Kidney epithelial cell (primary cell): Measurements from ENCODE around the gene RPS6KA5. TPM values are rescaled to one million over a fixed set of nuclear protein-coding genes. Genes with fewer than 3 reads are reported as not detected.

Experiments used
- DNase-seq: peaks from one replicate; pipeline ENCODE4 v3.0.0-alpha.2; 2010; ENCODE audit warnings: low read depth
- H3K27me3 ChIP-seq: 2 replicates; pipeline ENCODE4 v1.6.0; 2011; ENCODE audit warnings: low read length; ENCODE audit not compliant: control insufficient read depth, insufficient read depth
- H3K36me3 ChIP-seq: 2 replicates; pipeline ENCODE4 v1.5.1; 2011; ENCODE audit warnings: low read length; ENCODE audit not compliant: control insufficient read depth, insufficient read depth
- H3K4me3 ChIP-seq: 2 replicates; pipeline ENCODE4 v1.5.1; 2011; ENCODE audit warnings: low read depth, mild to moderate bottlenecking, control low read depth, low read length
- total RNA-seq: library from RNA; depleted of rRNA; stranded (reverse); fragments of >200 nt; gene quantifications from 2 replicates; pipeline ENCODE4 v1.2.3, GENCODE V29; 2015
- TF ChIP-seq, protein P1 (sequence below): IDR thresholded peaks from 2 replicates; pipeline ENCODE4 v1.5.1; 2011; ENCODE audit warnings: mild to moderate bottlenecking, moderate library complexity, low read length, control low read depth, inconsistent platforms; ENCODE audit not compliant: insufficient read depth, poor library complexity, severe bottlenecking

Gene RPS6KA5
- total RNA-seq, 1 donor from 2014 or later, result 3.7 TPM

DNA sequence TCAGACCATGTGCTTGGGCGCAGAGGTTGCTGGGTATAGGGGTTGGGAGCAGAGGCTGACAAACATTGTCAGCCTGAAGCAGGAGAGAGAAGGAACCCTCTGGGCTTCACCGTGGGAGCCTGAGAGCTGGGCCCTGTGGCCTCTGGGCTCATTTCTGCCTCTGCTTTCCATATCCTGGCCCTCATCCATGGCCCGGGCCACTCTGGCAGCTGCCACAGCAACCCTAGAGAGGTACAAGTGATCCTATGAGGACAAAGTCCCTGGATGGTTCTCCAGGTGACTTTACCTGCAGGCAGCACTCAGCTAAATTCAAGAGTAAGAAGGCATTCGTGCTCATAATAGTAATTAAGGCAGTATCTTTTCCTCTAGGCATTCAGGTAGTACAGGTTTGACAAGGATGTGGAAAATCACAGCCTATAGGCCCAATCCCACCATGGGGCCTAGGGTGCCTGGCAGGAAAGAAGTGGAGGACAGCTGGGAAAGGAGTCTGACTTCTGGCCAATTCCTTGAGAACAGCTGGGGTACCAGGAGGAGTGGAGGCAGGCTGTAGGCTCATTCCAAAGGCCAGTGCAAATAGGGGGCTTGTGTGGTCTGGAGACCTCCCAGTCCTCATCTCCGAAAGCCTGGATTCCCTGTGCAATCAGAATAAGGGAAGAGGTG is 240.6 kb downstream of the RPS6KA5 start:
- Histone ChIP-seq H3K36me3 (no peaks in the 10 kb centered on the region), H3K27me3 (no peaks in the 10 kb centered on the region), H3K4me3 (no peak overlapping the region)
- DNase-seq, result no peak
- TF ChIP-seq, protein P1, sequence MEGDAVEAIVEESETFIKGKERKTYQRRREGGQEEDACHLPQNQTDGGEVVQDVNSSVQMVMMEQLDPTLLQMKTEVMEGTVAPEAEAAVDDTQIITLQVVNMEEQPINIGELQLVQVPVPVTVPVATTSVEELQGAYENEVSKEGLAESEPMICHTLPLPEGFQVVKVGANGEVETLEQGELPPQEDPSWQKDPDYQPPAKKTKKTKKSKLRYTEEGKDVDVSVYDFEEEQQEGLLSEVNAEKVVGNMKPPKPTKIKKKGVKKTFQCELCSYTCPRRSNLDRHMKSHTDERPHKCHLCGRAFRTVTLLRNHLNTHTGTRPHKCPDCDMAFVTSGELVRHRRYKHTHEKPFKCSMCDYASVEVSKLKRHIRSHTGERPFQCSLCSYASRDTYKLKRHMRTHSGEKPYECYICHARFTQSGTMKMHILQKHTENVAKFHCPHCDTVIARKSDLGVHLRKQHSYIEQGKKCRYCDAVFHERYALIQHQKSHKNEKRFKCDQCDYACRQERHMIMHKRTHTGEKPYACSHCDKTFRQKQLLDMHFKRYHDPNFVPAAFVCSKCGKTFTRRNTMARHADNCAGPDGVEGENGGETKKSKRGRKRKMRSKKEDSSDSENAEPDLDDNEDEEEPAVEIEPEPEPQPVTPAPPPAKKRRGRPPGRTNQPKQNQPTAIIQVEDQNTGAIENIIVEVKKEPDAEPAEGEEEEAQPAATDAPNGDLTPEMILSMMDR, result no peak

DNA sequence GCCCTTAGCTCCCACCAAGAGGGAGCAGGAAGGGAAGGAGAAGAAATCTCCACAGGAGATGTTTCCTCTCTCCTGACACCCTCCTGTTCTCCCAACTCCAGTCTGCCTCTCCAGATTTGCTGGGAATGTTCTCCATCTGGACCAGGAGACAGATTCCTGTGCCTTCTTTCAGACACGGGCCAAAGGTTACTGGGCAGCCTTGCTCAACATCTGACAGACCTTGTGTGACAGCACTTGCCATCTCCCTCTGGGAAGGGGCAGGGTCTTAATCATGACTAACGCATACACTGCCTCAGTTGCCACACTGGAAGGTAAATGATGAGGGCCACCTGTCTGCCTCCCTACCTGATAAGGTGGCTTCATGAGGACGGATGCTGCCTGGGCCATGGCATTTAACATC is 241.7 kb downstream of the RPS6KA5 start:
- Histone ChIP-seq H3K4me3 (no peak overlapping the region), H3K27me3 (no peaks in the 10 kb centered on the region), H3K36me3 (no peaks in the 10 kb centered on the region)
- TF ChIP-seq, protein P1, result no peak
- DNase-seq, result no peak

DNA sequence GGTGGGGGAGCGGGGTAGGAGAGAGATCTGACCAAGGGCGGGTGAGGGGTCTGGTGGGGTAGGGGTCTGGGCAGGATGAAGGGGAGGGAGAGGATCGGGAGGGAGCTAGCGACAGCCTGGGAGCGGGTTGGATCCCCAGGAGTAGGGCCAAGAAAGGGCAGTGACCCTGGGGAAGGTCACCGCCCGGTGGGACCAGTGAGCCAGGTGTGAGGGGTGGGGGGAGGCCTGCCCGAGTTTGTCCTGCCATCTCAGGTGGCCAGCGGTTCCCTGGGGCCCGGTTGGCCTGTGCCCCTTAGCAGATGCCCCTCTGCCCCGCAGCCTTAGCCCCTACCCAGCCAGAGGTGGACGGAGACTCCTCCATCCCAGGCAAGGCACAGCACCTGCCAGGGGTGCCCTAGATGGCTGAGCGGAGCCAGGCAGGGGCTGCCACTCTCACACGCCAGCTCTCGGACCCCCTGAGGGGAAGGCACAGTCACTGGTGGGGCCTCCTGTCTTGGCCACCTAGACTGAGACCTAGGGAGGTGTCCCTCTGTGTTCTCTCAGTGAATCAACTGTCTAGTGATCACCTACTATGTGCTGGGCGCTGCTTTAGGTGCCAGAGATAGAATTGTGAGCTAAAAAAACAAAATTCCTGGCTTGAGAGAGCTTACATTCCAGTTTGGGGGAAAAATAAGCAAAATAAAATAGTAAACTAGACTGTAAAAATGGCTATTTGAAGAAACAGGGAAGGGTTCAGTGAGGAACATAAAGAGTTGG is 243.6 kb downstream of the RPS6KA5 start:
- TF ChIP-seq, protein P1, result no peak
- DNase-seq, result no peak

DNA sequence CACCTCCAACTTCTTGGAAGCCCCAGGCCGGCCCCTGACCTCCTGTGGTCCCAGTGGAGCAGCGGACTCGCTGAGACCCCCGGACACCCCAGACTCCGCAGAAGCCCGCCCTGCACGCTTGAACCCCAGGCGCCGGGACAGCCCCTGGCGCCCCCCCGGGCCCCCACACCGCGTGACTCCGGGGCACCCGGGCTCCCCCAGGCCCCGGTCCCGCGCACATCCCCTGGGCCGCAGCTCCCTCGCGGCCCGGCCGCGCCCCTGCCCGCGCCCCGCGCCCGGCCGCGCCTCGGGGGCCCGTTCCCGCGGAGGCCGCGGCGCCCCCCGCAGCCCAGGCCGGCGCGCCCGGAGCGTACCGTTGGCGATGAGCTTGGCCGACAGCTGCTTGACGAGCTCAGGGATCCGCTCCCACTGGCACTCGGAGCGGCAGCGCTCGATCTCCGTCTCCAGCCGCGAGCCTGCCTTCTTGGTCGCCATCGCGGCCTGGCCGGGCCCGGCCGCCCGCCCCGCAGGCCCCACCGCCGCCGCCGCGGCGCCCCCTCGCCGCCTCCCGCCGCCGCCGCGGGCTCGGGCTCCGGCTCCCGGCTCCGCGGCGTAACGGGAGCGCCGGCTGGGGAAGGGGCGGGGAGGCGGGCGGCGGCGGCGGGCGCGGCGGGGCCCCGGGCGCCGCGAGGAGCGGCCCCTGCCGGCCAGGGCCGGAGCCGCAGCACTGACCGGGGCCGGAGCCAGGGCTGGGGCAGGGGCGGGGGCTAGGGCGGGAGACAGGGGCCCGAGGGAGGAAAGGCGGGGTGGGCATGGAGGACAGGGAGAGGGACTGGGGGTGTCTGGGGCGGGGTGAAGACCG is 244.4 kb downstream of the RPS6KA5 start, which contains the start of gene TTC7B:
TTC7B (minus strand) TSS at position 609 of the 841 bp plus-strand sequence; CDS start at position 474, 135 bp downstream.
- Histone ChIP-seq H3K4me3 (peak within 1 kb of the TSS; percentile 78), H3K27me3 (no peaks in the 10 kb centered on the region), H3K36me3 (no peaks in the 10 kb centered on the region)
- no peak for DNase-seq
- TF ChIP-seq, protein P1, result no peak

More for the DNA sequence above, 243.6 kb downstream of the RPS6KA5 start:
- peak overlapping the region; percentile 19 for H3K4me3 ChIP-seq
- no peaks in the 10 kb centered on the region for H3K27me3 ChIP-seq
- no peaks in the 10 kb centered on the region for H3K36me3 ChIP-seq

DNA sequence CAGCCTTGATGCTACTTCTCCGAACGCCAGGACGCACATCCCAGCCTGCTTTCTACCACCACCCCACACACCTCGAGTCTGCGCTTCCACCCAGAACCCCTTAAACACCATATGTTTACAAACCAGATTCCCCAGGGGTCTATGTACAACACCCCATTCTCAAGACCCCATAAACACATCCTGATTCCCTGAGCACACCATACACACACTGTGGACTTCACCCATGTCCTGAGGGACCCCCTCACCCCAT is 244.9 kb downstream of the RPS6KA5 start:
- DNase-seq, result no peak
- Histone ChIP-seq H3K36me3 (no peaks in the 10 kb centered on the region), H3K4me3 (peak overlapping the region; percentile 78), H3K27me3 (no peaks in the 10 kb centered on the region)
- TF ChIP-seq, protein P1, result no peak
